ENCODE measurements around the gene ATP2A3.
"Not testable (repeated sequence)": the region's sequence is repeated elsewhere in the genome, so short reads cannot be mapped to it uniquely, and the experiment has no call there.

Gene ATP2A3

GRCh38 chr17:3954086-3954485, 10.2 kb downstream of the ATP2A3 start:
- no peak for DNase-seq

- no peak for DNase-seq
Measured at GRCh38 chr17:3953542-3953941, 10.7 kb downstream of the ATP2A3 start.

- DNase-seq, result no peak
Measured at GRCh38 chr17:3952186-3952585, 12.1 kb downstream of the ATP2A3 start.

- DNase-seq, result no peak
Measured at GRCh38 chr17:3951420-3951819, 12.8 kb downstream of the ATP2A3 start.

GRCh38 chr17:3951003-3951402, 13.2 kb downstream of the ATP2A3 start:
- no peak for DNase-seq

- no peak for DNase-seq
Measured at GRCh38 chr17:3950584-3950983, 13.7 kb downstream of the ATP2A3 start.

- DNase-seq, result no peak
Measured at GRCh38 chr17:3949418-3949817, 14.8 kb downstream of the ATP2A3 start.

- DNase-seq, result not testable (repeated sequence)
Measured at GRCh38 chr17:3948551-3948950, 15.7 kb downstream of the ATP2A3 start.

GRCh38 chr17:3947318-3947810, 16.9 kb downstream of the ATP2A3 start:
- no peak for DNase-seq

GRCh38 chr17:3946711-3947235, 17.5 kb downstream of the ATP2A3 start:
- DNase-seq, result no peak

GRCh38 chr17:3944485-3945388, 19.5 kb downstream of the ATP2A3 start:
- DNase-seq, result no peak

GRCh38 chr17:3943240-3943891, 20.9 kb downstream of the ATP2A3 start:
- no peak for DNase-seq

- no peak for DNase-seq
Measured at GRCh38 chr17:3940965-3941698, 23.1 kb downstream of the ATP2A3 start.

GRCh38 chr17:3937359-3937758, 26.9 kb downstream of the ATP2A3 start:
- no peak for DNase-seq

- no peak for DNase-seq
Measured at GRCh38 chr17:3935825-3936355, 28.3 kb downstream of the ATP2A3 start.

- DNase-seq, result peak; percentile 72
Measured at GRCh38 chr17:3935140-3935542, 29.1 kb downstream of the ATP2A3 start.

GRCh38 chr17:3929764-3930163, 34.5 kb downstream of the ATP2A3 start:
- DNase-seq, result no peak

GRCh38 chr17:3929181-3929580, 35.1 kb downstream of the ATP2A3 start:
- DNase-seq, result peak; percentile 64

- no peak for DNase-seq
Measured at GRCh38 chr17:3928406-3928805, 35.8 kb downstream of the ATP2A3 start.

- DNase-seq, result no peak
Measured at GRCh38 chr17:3927628-3928340, 36.5 kb downstream of the ATP2A3 start.

GRCh38 chr17:3926860-3927627, 37.2 kb downstream of the ATP2A3 start:
- no peak for DNase-seq

Data from inflammatory macrophage treated with lipopolysaccharide for 4 hours (primary cell).